Measurements from ENCODE around the gene QSOX2.

The QSOX2 gene

GRCh38 chr9:136243631-136244030 is 2.0 kb downstream of the QSOX2 start:
- no peak for DNase-seq (ENCODE audit: low read depth)
- H3K4me3 ChIP-seq (ENCODE audit: low read depth, low read length), result 0 out of 2 replicates have a peak overlapping the region, but pooled peaks have one; percentile 99
- TF ChIP-seq, protein P1, sequence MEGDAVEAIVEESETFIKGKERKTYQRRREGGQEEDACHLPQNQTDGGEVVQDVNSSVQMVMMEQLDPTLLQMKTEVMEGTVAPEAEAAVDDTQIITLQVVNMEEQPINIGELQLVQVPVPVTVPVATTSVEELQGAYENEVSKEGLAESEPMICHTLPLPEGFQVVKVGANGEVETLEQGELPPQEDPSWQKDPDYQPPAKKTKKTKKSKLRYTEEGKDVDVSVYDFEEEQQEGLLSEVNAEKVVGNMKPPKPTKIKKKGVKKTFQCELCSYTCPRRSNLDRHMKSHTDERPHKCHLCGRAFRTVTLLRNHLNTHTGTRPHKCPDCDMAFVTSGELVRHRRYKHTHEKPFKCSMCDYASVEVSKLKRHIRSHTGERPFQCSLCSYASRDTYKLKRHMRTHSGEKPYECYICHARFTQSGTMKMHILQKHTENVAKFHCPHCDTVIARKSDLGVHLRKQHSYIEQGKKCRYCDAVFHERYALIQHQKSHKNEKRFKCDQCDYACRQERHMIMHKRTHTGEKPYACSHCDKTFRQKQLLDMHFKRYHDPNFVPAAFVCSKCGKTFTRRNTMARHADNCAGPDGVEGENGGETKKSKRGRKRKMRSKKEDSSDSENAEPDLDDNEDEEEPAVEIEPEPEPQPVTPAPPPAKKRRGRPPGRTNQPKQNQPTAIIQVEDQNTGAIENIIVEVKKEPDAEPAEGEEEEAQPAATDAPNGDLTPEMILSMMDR (IDR thresholded peaks at IDR 0.05; ENCODE audit: control insufficient read depth, extremely low read depth, insufficient read depth), result no peak

- H3K4me3 ChIP-seq (ENCODE audit: low read depth, low read length), result no peak overlapping the region
- TF ChIP-seq, protein P1 (IDR thresholded peaks at IDR 0.05; ENCODE audit: control insufficient read depth, extremely low read depth, insufficient read depth), result no peak
- no peak for DNase-seq (ENCODE audit: low read depth)
These were observed 2.6 kb downstream of the QSOX2 start for GRCh38 chr9:136242918-136243525.

DNA sequence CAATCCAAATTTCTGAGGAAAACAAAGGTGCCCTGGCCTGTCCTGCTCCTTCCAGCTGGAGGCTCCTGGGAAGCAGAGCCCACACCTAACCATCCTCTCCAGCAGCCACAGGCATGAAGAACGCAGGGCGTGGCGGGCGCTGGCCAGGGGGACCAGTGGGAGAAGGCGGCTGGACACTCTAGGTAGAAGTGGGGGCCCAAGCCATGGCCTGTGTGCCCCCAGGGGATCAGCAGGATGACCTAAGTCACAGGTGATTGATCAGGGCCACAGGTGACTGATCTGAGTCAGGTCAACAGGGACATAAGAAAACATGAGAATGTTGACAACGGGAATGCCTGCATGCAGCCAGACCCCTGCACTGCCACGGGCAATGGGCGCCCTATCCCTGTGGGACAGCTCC is 3.4 kb downstream of the QSOX2 start:
- no peak for DNase-seq (ENCODE audit: low read depth)
- TF ChIP-seq, protein P1 (IDR thresholded peaks at IDR 0.05; ENCODE audit: control insufficient read depth, extremely low read depth, insufficient read depth), result no peak
- no peak overlapping the region for H3K4me3 ChIP-seq (ENCODE audit: low read depth, low read length)

DNA sequence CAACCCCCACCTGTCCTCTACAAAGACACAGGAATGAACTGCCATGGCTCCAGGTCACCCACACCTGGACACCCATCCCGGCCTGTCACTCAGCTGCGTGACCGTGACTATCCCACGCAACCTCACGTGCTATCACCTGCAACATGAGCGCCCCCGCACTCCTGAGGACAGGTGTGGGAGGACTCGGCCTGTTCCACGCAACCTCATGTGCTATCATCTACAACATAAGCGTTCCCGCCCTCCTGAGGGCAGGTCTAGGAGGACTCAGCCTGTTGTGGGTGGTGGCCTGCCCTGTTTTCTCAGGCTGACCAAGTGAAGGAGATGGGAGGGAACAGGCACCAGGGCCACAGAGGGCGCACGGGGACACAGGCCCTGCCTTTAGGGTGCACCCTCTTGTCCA is 4.1 kb downstream of the QSOX2 start:
- no peak overlapping the region for H3K4me3 ChIP-seq (ENCODE audit: low read depth, low read length)
- TF ChIP-seq, protein P1 (IDR thresholded peaks at IDR 0.05; ENCODE audit: control insufficient read depth, extremely low read depth, insufficient read depth), result no peak
- DNase-seq (ENCODE audit: low read depth), result no peak

- no peak overlapping the region for H3K4me3 ChIP-seq (ENCODE audit: low read depth, low read length)
- DNase-seq (ENCODE audit: low read depth), result no peak
- TF ChIP-seq, protein P1 (IDR thresholded peaks at IDR 0.05; ENCODE audit: control insufficient read depth, extremely low read depth, insufficient read depth), result no peak
These were observed 4.7 kb downstream of the QSOX2 start for GRCh38 chr9:136240941-136241340.

DNA sequence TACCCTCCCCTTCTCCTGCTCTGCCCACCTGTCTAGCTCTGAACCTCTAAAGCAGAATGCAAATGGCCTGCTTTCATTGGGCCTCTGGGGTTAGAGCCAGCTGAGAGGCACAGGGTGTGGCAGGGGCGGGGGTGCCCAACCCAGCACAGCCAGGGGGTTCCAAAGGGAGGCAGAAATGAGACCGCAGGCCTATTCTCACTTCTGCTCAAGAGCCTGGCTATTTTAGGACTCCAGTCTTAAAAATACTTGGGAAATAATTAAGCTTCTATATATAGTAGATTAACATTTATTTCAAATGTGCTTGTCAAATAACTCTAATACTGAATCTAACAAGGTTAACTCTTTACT is 5.7 kb downstream of the QSOX2 start:
- TF ChIP-seq, protein P1 (IDR thresholded peaks at IDR 0.05; ENCODE audit: control insufficient read depth, extremely low read depth, insufficient read depth), result no peak
- H3K4me3 ChIP-seq (ENCODE audit: low read depth, low read length), result no peak overlapping the region
- no peak for DNase-seq (ENCODE audit: low read depth)
